ENCODE results near the gene HTATIP2. TPM values are rescaled to one million over a fixed set of nuclear protein-coding genes. Genes with fewer than 3 reads are reported as not detected.

HTATIP2 gene
- total and polyA plus RNA-seq, 9 of the 15 experiments (the other 6 are each of a cell fraction or from before 2014, with no cell fraction given): 48.3 to 90.9 (median 64.4) TPM

DNA sequence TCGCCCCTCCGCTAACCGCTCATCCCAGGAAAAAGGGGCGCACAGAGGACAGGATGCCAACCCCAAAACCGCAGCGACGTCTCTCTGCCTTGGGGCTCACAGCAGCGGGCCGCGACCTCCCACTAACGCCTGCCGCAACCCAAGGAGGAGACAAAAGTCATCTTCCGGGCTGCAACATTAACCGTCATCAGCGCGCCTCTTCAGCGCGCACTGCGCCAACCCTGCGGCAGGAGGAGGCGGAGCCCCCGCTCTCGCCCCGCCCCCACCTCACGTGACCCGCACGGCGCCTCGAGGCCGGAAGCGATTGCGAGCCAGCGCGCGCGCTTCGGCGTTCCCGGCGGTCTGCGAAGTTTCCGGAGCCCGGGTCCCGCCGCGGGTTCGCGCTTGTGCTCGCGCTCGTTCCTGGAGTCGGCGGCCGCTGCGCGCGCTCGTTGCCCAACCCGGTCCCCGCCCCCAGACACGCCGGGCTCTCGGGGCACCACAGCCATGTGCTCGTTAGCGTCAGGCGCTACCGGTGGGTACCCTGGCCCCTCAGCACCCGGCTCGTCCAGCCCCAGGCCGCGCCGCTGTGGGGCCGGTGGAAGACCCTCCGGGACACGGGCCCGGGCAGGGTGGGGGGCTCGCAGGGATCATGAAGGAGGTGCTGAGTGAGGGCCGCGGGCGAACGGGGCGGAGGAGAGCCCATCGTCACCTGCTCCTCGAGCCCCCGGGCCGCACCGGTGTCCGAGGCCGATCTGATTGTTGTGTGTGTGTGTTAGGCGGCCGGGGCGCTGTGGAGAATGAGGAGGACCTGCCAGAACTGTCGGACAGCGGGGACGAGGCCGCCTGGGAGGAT, 24.0 kb downstream of the HTATIP2 start, which contains the start of gene PRMT3 (continued):
- TF ChIP-seq, protein P1, sequence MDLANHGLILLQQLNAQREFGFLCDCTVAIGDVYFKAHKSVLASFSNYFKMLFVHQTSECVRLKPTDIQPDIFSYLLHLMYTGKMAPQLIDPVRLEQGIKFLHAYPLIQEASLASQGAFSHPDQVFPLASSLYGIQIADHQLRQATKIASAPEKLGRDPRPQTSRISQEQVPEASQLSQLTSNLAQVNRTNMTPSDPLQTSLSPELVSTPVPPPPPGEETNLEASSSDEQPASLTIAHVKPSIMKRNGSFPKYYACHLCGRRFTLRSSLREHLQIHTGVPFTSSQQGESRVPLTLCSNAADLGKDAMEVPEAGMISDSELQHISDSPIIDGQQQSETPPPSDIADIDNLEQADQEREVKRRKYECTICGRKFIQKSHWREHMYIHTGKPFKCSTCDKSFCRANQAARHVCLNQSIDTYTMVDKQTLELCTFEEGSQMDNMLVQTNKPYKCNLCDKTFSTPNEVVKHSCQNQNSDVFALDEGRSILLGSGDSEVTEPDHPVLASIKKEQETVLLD (IDR thresholded peaks at IDR 0.05): peak; percentile 75
- TF ChIP-seq CC2D1A (IDR thresholded peaks at IDR 0.05) (peak; percentile 81; the same call in 1 of the 2 replicates), KLF6 (CRISPR knock-in tag; IDR thresholded peaks at IDR 0.05; ENCODE audit: borderline replicate concordance) (peak; percentile 21; the same call in 1 of the 2 replicates), POLR2H (tag; IDR thresholded peaks at IDR 0.05; ENCODE audit: low read depth) (peak; percentile 74), TGIF2 (CRISPR knock-in tag; IDR thresholded peaks at IDR 0.05) (no peak), CEBPB (tag; IDR thresholded peaks at IDR 0.05) (peak; percentile 80), HDGF (IDR thresholded peaks at IDR 0.05) (no peak), ZNF830 (CRISPR knock-in tag; IDR thresholded peaks at IDR 0.05) (no peak), ATF7 (IDR thresholded peaks at IDR 0.05) (peak; percentile 89), EP400 (IDR thresholded peaks at IDR 0.05) (peak; percentile 95), FOXM1 (IDR thresholded peaks at IDR 0.05; ENCODE audit: low read depth) (peak; percentile 53; the same call in 1 of the 2 replicates), FOXM1 (CRISPR knock-in tag; IDR thresholded peaks at IDR 0.05; ENCODE audit: low read depth) (peak; percentile 76; the same call in 1 of the 2 replicates), PHF21A (IDR thresholded peaks at IDR 0.05; ENCODE audit: borderline replicate concordance, low read depth) (no peak; the same call in 1 of the 2 replicates), HLTF (IDR thresholded peaks at IDR 0.05) (peak; percentile 78; the same call in 1 of the 2 replicates)
- TF ChIP-seq, protein P2, sequence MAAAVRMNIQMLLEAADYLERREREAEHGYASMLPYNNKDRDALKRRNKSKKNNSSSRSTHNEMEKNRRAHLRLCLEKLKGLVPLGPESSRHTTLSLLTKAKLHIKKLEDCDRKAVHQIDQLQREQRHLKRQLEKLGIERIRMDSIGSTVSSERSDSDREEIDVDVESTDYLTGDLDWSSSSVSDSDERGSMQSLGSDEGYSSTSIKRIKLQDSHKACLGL (CRISPR knock-in tag; IDR thresholded peaks at IDR 0.05; ENCODE audit: borderline replicate concordance, poor library complexity, severe bottlenecking): peak; percentile 62
- TF ChIP-seq, protein P3, sequence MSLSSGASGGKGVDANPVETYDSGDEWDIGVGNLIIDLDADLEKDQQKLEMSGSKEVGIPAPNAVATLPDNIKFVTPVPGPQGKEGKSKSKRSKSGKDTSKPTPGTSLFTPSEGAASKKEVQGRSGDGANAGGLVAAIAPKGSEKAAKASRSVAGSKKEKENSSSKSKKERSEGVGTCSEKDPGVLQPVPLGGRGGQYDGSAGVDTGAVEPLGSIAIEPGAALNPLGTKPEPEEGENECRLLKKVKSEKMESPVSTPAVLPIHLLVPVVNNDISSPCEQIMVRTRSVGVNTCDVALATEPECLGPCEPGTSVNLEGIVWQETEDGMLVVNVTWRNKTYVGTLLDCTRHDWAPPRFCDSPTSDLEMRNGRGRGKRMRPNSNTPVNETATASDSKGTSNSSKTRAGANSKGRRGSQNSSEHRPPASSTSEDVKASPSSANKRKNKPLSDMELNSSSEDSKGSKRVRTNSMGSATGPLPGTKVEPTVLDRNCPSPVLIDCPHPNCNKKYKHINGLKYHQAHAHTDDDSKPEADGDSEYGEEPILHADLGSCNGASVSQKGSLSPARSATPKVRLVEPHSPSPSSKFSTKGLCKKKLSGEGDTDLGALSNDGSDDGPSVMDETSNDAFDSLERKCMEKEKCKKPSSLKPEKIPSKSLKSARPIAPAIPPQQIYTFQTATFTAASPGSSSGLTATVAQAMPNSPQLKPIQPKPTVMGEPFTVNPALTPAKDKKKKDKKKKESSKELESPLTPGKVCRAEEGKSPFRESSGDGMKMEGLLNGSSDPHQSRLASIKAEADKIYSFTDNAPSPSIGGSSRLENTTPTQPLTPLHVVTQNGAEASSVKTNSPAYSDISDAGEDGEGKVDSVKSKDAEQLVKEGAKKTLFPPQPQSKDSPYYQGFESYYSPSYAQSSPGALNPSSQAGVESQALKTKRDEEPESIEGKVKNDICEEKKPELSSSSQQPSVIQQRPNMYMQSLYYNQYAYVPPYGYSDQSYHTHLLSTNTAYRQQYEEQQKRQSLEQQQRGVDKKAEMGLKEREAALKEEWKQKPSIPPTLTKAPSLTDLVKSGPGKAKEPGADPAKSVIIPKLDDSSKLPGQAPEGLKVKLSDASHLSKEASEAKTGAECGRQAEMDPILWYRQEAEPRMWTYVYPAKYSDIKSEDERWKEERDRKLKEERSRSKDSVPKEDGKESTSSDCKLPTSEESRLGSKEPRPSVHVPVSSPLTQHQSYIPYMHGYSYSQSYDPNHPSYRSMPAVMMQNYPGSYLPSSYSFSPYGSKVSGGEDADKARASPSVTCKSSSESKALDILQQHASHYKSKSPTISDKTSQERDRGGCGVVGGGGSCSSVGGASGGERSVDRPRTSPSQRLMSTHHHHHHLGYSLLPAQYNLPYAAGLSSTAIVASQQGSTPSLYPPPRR (CRISPR knock-in tag; IDR thresholded peaks at IDR 0.05; ENCODE audit: borderline replicate concordance): no peak
- TF ChIP-seq, protein P4, sequence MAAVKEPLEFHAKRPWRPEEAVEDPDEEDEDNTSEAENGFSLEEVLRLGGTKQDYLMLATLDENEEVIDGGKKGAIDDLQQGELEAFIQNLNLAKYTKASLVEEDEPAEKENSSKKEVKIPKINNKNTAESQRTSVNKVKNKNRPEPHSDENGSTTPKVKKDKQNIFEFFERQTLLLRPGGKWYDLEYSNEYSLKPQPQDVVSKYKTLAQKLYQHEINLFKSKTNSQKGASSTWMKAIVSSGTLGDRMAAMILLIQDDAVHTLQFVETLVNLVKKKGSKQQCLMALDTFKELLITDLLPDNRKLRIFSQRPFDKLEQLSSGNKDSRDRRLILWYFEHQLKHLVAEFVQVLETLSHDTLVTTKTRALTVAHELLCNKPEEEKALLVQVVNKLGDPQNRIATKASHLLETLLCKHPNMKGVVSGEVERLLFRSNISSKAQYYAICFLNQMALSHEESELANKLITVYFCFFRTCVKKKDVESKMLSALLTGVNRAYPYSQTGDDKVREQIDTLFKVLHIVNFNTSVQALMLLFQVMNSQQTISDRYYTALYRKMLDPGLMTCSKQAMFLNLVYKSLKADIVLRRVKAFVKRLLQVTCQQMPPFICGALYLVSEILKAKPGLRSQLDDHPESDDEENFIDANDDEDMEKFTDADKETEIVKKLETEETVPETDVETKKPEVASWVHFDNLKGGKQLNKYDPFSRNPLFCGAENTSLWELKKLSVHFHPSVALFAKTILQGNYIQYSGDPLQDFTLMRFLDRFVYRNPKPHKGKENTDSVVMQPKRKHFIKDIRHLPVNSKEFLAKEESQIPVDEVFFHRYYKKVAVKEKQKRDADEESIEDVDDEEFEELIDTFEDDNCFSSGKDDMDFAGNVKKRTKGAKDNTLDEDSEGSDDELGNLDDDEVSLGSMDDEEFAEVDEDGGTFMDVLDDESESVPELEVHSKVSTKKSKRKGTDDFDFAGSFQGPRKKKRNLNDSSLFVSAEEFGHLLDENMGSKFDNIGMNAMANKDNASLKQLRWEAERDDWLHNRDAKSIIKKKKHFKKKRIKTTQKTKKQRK (IDR thresholded peaks at IDR 0.05; ENCODE audit: borderline replicate concordance, low read depth, low read length): no peak

Data from K562 (cell line).